Testis (tissue), 2 donors: ENCODE measurements around the gene TLCD1.

Source experiments
- CTCF ChIP-seq, 3 experiments: fragments of 450-650 bp in 2 of 3; fragments of 200-600 bp in 1 of 3; sonication (generic) in 1 of 3; IDR thresholded peaks; one replicate each; pipeline ENCODE4 v1.5.1; 2016 to 2019; ENCODE audit warnings: antibody characterized with exemption in 3 of 3, mild to moderate bottlenecking in 2 of 3, moderate library complexity in 1 of 3
- POLR2A ChIP-seq: fragments of 450-650 bp; IDR thresholded peaks from one replicate; pipeline ENCODE4 v1.6.1; 2017; ENCODE audit warnings: antibody characterized with exemption, mild to moderate bottlenecking, moderate library complexity

GRCh38 chr17:28704219-28704858, 21.7 kb downstream of the TLCD1 start:
- TF ChIP-seq CTCF (IDR thresholded peaks at IDR 0.05) (no peak), POLR2A (no peak)
